HG03571 (cell line): Measurements from ENCODE around the gene NLRP1.

Experiments
- ATAC-seq: cut with Tn5 transposase; IDR thresholded peaks from one replicate; pipeline ENCODE4 v1.9.1; 2021; ENCODE audit not compliant: unreplicated experiment

Gene NLRP1

DNA sequence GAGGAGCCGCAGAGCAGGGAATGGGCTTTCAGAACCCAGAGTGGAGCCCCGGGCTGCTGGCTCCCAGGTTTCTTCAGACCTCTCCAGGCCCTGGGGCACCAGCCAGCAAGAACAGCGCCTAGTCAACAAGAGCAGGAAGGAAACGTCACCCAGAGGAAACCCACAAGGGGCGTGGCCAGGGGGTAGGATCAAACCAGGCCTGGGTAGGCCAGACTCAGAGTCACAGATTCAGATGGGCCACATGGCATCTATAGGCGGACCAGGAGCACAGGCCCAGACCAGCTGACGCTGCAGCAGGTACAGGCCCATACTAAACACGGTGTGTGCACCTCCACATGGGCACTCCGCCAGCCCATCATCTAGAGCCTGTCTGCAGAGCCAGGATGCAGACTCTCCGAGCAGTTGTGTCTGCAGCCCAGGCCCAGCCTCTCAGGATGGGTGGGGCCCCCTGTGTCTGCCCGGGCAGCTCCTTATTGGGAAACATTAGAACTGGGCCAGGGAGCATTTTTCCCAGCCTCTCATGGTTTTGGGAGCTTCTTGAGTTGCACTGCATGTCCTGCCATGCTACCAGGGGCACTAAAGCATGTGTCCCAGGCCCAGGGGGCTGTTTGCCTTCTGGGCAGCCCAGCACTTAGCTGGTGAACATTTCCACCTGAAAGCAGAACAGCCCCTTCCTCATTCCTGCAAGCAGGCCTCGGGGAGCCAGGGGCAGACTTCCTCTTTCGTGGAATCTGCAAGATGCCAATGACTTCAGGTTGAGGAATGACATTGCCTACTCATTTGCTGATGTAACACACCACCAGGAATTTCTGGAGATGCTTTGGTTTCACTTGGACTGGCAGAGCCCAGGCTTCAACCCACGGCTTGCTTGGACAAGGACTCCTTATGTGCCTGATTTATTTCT, at the start of gene NLRP1:
Gene NLRP1 (minus strand): TSS at position 127 of the 904 bp plus-strand sequence. CDS start 552 bp downstream, outside the sequence.
- ATAC-seq: peak; percentile 88

DNA sequence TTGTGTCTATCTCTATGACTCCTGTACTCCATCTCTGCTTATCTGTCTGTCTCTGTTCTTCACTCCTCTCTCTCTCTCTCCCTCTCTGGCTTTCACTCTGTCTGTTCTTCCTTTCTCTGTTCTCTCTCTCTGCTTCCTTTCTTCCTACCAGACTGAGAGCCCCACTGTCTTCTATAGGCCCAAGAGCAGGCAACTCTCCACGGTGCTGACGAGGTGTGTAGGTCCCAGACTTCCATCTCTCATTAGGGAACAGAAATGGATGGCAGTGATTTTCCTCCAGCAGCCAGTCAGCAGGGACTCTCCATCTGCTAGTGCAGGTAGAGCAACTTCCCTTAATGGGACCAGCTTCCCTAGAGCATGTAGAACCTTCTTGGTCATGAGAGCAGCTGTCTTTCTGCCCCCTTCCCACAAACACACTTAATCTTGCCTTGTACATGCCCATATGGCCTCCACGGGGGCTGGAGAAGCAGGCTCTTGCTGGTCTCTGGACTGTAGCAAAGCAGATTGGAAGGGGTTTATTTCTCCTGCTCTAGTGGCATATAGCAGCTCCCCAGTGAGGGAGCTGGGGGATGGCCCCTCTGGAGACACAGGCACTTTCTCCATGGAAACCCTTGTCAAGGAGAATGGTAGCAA, 47.8 kb upstream of the NLRP1 start:
- no peak for ATAC-seq

DNA sequence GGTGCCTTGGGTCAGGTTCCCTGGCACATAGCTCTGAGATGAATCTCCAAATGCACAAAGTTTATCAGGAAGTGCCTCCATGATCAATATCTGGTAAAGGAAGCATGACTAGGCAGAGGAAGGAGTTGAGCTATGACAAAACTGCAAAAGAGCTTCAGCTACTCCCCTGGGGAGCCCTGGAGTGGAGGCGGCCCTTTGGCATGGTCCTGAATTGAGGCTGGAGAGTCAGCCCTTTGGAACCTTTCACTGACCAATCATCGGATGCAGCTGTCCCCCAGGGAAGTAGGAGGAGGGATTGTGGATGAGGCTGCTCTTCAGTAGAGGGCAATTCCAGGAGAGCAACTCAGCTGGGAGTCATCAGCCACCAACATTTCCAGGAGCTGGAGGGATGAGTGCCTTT, 46.1 kb upstream of the NLRP1 start:
- no peak for ATAC-seq

DNA sequence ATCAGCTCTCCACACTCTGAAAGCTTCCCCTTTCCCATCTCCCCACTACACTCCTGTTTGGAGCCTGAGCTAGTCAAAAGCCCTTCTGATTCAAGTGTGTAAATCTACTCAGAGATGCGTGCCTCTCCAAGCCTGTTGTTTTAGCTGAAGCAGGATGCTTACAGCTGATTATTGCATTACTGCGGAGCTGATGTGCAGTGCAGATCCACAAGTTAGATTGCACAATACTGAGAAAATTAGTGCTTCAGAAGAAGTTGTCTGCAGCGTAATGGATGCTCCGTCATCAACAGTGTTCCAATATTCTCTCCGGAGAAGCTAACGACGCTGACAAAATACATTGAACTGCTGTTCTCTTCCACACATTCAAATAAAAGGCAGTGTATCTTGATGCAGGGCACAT, 44.8 kb upstream of the NLRP1 start:
- no peak for ATAC-seq

DNA sequence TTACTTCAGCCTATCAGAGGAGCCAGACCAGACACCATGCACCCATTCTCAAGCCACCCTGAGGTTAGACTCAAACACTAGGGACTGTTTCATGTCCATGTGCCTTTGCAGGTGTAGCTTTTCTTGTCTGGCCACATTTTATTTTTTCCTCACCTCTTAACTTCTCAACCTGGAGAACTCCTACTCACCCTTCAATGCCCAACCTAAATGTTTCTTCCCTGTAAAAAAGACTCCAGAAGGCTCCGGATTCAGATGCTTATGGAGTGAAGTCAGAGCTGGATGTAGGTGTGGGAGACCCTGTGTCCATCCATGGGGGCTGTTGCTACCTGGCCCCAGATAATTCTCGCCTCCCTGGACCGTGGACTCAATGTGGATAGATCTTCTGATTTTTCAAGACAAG, 44.0 kb upstream of the NLRP1 start:
- ATAC-seq: no peak

DNA sequence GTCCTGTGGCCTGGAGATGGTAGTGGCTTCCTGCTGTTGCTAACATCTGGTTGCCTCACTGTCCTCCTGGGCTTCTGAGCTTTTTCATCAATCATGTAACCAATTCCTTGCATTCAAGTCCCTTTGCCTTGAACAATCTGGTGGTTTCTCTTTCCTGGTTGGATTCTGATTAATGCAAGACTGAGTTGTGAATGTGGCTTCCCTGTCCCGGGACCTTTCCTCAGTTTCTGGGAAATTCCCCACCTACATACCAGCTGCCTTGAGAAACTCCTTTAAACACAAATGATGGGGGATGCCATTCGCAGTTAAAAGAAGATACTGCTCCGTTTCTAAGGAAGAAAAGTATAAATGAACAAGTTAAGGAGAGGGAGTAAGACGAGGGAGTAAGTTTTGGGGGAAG, 39.9 kb upstream of the NLRP1 start:
- ATAC-seq: no peak

DNA sequence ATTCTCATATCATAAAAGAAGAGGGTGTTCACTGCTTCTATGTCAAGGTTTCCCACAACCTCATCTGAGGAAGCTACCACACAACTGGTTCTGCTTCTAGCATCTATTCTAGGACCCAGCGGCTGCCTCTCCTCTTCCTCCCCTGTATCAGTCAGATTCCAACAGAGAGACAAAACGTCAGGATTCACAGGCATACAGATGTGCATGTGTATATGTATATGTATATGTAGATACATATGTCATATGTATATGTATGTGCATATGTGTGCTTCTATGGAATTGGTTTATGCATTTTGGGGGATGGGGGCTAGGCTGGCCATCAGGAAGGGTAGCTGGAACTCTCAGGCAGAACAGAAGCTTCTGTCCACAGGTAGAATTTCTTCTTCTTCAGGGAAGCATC, 37.4 kb upstream of the NLRP1 start:
- no peak for ATAC-seq

DNA sequence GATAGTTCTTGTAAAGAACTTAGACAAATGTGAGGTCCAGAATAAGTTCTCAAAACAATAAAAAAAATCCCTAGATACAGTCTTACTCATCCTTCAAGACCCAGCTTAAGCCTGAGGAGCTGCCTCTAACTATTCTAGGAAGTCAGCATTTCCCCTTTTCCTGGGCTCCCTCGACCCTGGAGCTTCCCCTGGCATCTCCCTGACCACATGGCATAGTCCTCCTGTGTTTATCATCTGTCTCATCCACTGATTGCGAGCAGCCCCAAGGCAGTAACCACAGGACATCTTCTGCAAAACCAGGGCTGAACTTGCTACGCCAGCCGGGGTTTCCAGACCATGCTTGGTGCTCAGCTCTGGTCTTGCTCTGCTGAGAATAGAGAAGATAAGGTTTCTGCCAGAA, 36.7 kb upstream of the NLRP1 start:
- ATAC-seq: no peak

DNA sequence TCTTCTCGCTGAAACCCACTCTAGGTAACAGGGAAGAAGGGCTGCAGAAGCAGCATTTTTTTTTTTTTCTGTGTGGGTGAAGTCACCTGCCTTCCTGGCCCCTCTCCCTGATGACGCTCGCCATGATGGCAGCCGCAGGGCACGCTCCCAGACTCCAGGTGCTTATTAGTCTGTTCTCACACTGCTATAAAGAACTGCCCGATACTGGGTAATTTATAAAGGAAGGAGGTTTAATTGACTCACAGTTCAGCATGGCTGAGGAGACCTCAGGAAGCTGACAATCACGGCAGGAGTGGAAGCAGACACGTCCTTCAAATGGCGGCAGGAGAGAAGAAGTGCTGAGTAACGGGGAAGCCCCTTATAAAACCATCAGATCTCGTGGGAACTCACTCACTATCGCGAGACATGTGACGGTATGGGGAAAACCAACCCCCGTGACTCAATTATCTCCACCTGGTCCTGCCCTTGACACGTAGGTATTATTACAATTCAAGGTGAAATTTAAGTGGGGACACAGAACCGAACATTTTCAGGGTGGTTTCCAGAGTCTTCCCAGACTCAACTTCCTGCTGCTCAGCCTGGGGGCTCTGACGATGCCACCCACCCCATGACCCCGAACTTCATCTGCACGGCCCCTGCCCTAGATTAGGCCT, 34.9 kb upstream of the NLRP1 start:
- ATAC-seq: no peak

DNA sequence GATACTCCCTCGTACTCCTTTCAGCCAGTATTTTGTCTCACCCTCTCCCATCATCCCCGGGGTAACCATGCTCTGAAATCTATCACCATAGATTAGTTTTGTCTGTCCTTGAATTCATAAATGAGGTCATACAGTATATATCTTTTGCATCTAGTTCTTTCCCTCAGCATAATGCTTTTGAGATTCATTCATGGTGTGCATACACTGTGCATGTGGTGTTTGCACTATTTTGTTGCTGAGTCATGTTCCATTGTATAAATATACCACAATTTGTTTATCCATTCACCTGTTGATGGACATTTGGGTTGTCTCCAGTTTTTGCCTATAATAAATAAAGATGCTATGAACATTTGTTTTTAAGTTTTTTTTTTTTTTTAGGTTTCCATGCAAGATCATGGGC, 34.2 kb upstream of the NLRP1 start:
- ATAC-seq: no peak

DNA sequence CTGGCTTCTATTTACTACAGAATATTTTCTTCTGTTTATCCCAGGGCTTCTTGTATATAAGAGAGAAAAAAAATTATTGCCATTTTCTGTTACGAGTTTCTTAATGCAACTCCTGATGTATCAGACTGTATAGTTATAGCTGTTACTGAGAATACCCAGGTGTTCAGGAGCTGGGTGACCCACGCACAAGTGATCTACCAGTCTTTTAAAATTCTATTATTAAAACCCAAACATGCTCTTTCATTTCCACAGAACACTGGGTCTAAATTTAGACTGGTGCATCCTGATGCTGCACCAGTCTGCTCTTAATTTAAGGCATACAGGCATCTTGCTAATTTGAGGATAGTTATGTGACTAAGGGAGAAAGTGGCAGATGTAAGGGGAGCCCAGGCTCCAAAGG, 31.2 kb upstream of the NLRP1 start:
- ATAC-seq: no peak

DNA sequence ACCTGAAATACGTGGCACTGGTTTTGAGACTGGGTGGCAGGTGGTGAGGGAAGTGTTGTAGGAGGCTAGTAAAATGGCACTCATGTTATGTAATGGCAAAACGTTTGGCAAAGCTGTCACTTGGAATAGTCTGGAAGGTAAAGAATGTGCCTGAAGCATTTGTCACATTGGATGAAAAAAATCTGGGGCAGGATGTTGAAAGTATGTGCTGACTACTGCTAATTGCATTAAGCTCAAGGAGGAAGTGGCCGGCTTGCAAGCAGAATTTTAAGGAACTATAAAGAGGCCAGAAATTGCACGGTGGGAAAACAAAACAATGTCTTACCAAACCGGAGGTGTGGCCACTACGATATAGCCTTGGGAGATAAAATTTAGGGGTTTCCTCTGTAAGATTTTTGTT, 26.6 kb upstream of the NLRP1 start:
- ATAC-seq: no peak

DNA sequence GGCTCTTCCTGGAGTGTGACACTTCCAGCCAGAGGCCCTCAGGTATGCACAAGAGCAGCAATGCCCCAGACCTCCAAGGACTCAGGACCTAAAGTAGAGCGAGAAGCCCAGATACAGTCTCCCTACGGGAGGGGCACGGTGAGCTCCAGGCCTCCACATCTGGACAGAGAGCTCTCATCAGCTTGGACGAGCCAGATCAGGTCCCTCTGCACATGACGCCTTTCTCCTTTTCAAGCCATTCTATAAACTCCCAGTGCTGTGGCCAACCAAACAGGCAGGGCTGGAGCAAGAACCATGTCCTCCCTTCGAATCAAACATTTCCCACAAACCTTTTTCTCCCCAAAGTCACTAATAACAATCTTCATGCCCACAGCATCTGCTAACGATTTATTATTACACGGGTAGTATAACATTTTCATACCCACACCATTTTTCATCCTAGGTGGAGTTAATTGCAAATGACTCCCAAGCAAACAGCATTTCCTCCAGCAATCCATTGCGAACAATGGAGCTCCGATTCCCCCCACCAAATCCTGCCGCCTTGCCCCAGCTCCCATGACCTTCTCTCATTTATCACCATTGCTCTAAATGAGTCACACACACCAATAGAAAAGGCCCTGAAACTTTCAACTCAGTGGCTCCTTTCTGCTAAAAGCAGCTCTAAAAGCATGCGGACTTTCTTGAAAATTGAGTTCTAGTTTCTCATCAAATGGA, 24.2 kb upstream of the NLRP1 start:
- no peak for ATAC-seq

DNA sequence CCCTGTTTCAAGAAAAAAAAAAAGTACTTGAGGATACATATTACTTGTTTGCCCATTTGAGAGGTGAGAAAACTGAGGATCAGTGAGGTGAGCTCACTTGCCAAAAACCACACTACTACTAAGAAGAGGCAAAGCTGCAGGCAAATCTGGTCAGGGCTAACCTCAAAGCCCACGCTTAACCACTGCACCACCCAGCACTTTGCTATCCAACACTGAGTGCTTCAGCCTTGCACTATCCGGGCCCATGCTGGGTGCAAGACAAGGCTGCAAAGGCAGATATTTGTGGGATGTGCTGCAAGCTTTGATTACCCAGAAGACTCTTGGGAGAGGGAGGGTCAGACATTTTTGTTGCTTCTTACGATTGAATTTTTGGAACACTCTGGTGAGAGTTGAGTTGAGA, 23.6 kb upstream of the NLRP1 start:
- ATAC-seq: no peak

DNA sequence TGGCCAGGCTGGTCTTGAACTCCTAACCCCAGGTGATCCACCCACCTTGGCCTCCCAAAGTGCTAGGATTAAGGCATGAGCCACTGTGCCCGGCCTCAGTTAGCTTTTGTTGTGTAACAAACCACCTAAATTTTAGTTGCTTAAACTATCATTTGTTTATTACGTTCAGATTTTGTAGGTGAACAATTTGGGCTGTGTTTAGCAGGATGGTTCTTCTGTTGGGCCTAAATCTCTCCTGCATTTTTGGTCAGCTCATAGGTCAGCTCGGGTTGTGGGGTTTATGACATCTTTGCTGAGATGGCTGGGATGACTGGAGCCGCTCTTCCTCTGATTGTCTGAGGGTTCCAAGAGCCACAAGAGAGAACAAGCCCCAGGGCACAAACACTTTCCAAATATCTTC, 21.1 kb upstream of the NLRP1 start:
- ATAC-seq: no peak

DNA sequence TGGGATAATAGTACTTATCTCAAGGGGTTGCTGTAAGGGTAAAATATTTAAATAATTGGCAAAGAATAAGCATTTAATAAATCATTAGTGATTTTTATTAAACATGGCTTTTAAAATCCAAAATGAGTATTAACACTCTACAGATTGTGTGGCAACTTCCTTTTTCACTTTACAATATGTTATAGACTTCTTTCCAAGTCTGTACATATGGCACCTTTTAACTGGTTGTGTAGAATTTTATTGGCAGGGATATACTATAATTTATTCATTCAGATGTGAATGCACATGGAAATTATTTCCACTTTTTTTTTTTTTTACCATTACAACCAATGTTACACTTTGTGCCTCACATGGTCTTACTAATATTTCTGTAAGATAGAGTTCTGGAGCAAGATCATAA, 15.7 kb upstream of the NLRP1 start:
- ATAC-seq: no peak

DNA sequence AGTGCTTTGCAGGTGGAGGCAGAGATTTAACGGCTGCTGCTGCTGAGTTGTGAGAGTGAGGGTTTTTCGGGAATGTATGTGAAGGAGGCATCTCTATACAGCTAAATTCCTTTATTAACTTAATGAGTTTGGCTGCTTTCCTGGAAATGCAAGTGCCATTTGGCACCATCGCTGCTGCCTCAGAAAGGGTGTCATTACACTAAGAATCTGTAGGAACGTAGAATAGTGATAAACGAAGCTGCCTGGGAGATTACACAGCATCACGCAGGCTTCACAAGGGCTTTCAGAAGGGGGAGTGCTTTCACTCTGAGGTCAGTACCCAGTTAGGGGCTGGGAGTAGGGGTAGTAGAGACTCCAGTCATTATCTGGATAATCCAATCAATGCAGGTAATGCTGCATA, 14.1 kb upstream of the NLRP1 start:
- ATAC-seq: no peak

DNA sequence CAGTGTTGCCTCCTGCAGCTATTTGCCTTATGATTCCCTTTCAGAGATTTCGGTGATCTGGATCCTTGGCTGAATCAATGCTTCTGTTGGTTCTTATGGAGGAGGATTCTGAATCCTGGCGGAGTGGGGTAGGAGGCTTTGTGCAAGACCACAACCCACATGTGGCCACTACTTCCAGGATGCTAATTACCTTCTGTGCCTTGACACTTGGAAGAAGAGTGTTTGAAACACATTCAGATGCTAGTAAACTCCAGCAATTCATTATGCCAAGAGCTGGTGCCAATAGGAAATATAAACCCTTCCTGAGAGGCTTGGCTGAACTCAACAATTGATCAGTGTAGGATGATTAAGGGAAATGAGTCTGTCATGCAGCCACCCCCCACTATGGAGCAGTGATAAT, 12.1 kb upstream of the NLRP1 start:
- ATAC-seq: no peak

DNA sequence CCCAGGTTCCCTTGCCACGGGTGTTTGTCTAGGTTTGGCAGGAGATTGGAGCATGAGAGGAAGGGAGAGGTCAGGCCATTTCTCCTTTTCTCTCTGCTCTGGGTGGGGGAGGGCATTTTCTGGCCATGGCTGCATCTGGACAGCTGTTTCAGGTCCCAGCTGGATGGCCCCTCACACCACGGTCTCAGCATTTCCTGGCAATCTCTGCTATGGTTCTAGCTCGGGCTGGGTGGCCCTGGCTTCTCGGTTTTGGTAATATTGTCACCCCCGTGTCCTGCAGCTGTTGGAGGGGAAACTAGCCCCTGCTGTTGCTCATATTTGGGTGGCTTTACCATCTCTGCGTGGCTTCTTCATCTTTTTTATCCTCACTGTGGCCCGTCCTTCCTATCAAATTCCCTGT, 11.5 kb upstream of the NLRP1 start:
- no peak for ATAC-seq

DNA sequence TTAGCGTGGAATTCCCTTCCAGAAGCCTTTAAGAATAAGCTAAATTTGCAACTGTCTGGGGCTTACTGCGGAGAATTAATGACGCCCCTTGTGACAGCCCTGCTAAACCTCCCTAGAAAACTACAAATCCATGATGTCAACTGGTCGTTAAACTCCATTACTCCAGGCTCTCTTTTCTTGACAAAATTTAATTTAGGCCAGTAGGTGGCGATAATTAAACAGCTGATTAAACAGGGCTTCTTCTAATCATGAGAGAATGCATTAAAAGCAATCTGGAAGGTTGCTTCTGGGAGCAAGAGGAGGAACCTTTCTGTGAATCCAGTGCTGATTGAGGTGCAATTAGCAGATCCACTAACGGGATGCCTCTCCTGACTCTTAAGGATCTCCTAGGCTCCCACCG, 8.1 kb upstream of the NLRP1 start:
- ATAC-seq: no peak

DNA sequence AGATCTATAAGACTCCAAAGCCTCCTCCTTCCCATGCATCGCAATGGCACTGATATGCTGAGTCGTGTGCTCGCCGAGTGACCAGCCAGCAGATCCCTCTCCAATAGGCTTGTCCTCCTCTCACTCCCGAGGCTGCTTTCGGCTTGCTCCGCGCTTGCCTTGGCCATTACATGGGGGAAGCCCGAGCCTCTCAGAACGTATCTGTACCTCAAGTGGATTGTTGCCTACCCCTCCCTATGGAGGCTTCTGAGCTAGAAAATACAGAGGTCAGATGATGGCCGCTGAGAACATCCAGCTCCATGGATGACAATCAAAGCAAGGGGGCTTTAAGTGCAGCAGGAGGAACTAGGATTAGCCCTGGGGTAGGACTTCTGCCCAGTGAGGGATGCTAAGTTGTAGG, 7.7 kb upstream of the NLRP1 start:
- ATAC-seq: no peak

DNA sequence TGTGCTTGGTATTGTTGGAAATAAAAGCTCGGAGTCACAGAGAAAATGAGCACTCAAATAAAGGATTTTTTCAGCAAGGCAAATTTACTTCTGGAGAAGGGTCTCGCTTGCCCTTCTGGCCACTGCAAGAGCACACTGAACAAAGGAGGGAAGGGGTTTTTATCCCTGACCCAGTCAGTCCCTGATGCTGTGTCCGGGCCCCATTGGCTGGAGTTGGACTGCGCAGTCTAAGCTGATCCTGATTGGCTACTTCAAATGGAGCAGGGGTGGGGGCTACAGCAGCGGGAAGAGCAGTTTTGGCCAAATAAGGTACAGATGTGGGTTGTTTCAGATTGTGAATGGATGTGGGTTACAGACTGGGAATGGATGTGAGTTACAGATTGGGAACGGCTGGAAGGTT, 4.3 kb upstream of the NLRP1 start:
- ATAC-seq: no peak
